HG03196 (cell line): ENCODE data around the gene PKN1.
"Not testable (repeated sequence)": the region's sequence is repeated elsewhere in the genome, so short reads cannot be mapped to it uniquely, and the experiment has no call there.

Experiments used
- ATAC-seq: cut with Tn5 transposase; IDR thresholded peaks from one replicate; pipeline ENCODE4 v1.9.1; 2021; ENCODE audit not compliant: unreplicated experiment

PKN1 gene

GRCh38 chr19:14480700-14481079, 47.6 kb downstream of the PKN1 start:
- no peak for ATAC-seq

GRCh38 chr19:14482172-14482941, 49.3 kb downstream of the PKN1 start:
- ATAC-seq, result no peak

GRCh38 chr19:14487370-14488125, 54.4 kb downstream of the PKN1 start:
- no peak for ATAC-seq

GRCh38 chr19:14492756-14493337, 59.7 kb downstream of the PKN1 start:
- ATAC-seq, result no peak

GRCh38 chr19:14494411-14494810, 61.3 kb downstream of the PKN1 start:
- ATAC-seq, result no peak

- no peak for ATAC-seq
These were observed 62.0 kb downstream of the PKN1 start for GRCh38 chr19:14494910-14495671.

- no peak for ATAC-seq
These were observed 62.5 kb downstream of the PKN1 start for GRCh38 chr19:14495672-14496028.

GRCh38 chr19:14496029-14496833, 63.1 kb downstream of the PKN1 start, which contains the start of gene GIPC1:
GIPC1 (minus strand) TSS chr19:14496127; CDS start chr19:14482976, 13,151 bp downstream.
- peak; percentile 69 for ATAC-seq

GRCh38 chr19:14496834-14497227, 63.7 kb downstream of the PKN1 start:
- ATAC-seq, result no peak

GRCh38 chr19:14497228-14497921, 64.3 kb downstream of the PKN1 start:
- no peak for ATAC-seq

- no peak for ATAC-seq
These were observed 69.4 kb downstream of the PKN1 start for GRCh38 chr19:14502334-14503092.

- no peak for ATAC-seq
These were observed 70.2 kb downstream of the PKN1 start for GRCh38 chr19:14503285-14503684.

- not testable (repeated sequence) for ATAC-seq
These were observed 71.5 kb downstream of the PKN1 start for GRCh38 chr19:14504575-14504974.

- ATAC-seq, result no peak
These were observed 72.6 kb downstream of the PKN1 start for GRCh38 chr19:14505488-14506239.

GRCh38 chr19:14507704-14508542, 74.8 kb downstream of the PKN1 start:
- ATAC-seq, result no peak

- ATAC-seq, result no peak
These were observed 77.5 kb downstream of the PKN1 start for GRCh38 chr19:14510311-14511228.

- no peak for ATAC-seq
These were observed 78.1 kb downstream of the PKN1 start for GRCh38 chr19:14511229-14511593.
